ENCODE data around the gene SYT15.
"Not testable (repeated sequence)": the region's sequence is repeated elsewhere in the genome, so short reads cannot be mapped to it uniquely, and the experiment has no call there.

DNA sequence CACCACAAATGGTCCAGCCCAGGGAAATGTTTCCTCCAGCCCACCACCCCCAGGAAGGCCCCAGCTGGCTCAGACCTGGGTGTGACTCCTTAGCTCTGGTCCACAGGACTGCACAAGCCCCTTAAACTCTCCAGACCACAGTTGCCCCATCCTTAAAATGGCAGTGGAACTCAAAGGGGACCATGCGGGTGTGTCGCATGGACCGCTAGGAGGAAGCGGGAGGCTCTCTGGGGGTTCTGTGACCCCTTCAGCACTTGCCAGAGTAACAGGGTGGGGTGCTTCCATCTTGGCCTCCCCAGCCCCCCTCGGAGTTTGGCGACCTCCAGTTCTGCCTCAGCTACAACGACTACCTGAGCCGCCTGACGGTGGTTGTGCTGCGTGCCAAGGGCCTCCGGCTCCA lies 5.3 kb downstream of the SYT15 start:
- TF ChIP-seq POLR2A, CTCF (IDR thresholded peaks at IDR 0.05): not testable (repeated sequence)
